HepG2 (cell line): ENCODE data around the gene AGPAT3. TPM values are rescaled to one million over a fixed set of nuclear protein-coding genes. Genes with fewer than 3 reads are reported as not detected.

Experiments
- AGO2 ChIP-seq: fragments of 200-400 bp; formaldehyde crosslinking; optimal IDR thresholded peaks from 2 replicates; pipeline ENCODE3; 2017; ENCODE audit warnings: mild to moderate bottlenecking, low read depth, low read length, moderate library complexity
- FOXO1 ChIP-seq: sonication (generic); formaldehyde crosslinking; IDR thresholded peaks from 2 replicates; pipeline ENCODE4 v1.4.0; 2020; ENCODE audit warnings: missing genetic modification reagents
- ISX ChIP-seq: sonication (generic); formaldehyde crosslinking; conservative IDR thresholded peaks from 2 replicates; pipeline ENCODE4 v1.5.0; 2020; ENCODE audit warnings: missing genetic modification reagents
- NR2F6 ChIP-seq, 2 experiments: IDR thresholded peaks; 2 replicates each; pipeline ENCODE4 v1.6.1; 2016; ENCODE audit warnings: antibody characterized with exemption in 1 of 2, mild to moderate bottlenecking in 1 of 2
- SATB2 ChIP-seq: sonication (generic); formaldehyde crosslinking; IDR thresholded peaks from 2 replicates; pipeline ENCODE4 v1.5.0; 2020; ENCODE audit warnings: missing genetic modification reagents
- SOX13 ChIP-seq, 3 experiments: fragments of 450-650 bp in 1 of 3; sonication (generic) in 1 of 3; formaldehyde crosslinking in 1 of 3; IDR thresholded peaks in 2 of 3; conservative IDR thresholded peaks in 1 of 3; 2 replicates each; pipeline versions ENCODE4 v1.5.0 to v1.6.1; 2016 to 2020; ENCODE audit warnings: antibody characterized with exemption in 1 of 3, mild to moderate bottlenecking in 1 of 3, missing compliant biosample characterization in 1 of 3, missing genetic modification reagents in 1 of 3, moderate library complexity in 1 of 3
- SOX5 ChIP-seq: IDR thresholded peaks from 2 replicates; pipeline ENCODE4 v1.6.1; 2016; ENCODE audit warnings: borderline replicate concordance
- SOX6 ChIP-seq, 2 experiments: fragments of 450-650 bp in 1 of 2; sonication (generic) in 1 of 2; formaldehyde crosslinking in 1 of 2; IDR thresholded peaks; 2 replicates each; pipeline versions ENCODE4 v1.4.0 to v1.6.1; 2017 to 2020; ENCODE audit warnings: antibody characterized with exemption in 1 of 2, mild to moderate bottlenecking in 1 of 2, missing genetic modification reagents in 1 of 2
- ZMYM4 ChIP-seq: sonication (generic); formaldehyde crosslinking; IDR thresholded peaks from 2 replicates; pipeline ENCODE4 v1.8.1; 2023; ENCODE audit warnings: mild to moderate bottlenecking, missing genetic modification reagents
- ZNF24 ChIP-seq: fragments of 450-650 bp; IDR thresholded peaks from 2 replicates; pipeline ENCODE4 v1.6.1; 2017; ENCODE audit warnings: antibody characterized with exemption, mild to moderate bottlenecking
- ZNF451 ChIP-seq: sonication (generic); formaldehyde crosslinking; IDR thresholded peaks from 2 replicates; pipeline ENCODE4 v1.5.0; 2020; ENCODE audit warnings: mild to moderate bottlenecking, missing genetic modification reagents
- ZNF614 ChIP-seq: IDR thresholded peaks from 2 replicates; pipeline ENCODE4 v1.6.1; 2018; ENCODE audit warnings: missing biosample characterization, missing genetic modification reagents, inconsistent platforms, borderline replicate concordance
- polyA plus RNA-seq, 8 experiments: library from polyadenylated mRNA; depleted of rRNA in 3 of 8; stranded (reverse) in 7 of 8; unstranded in 1 of 8; fragments of >200 nt; fragmentation: Illumina TruSeq in 4 of 8; extraction: Trizol in 4 of 8; gene quantifications; 2 replicates each; pipeline versions ENCODE4 v1.2.1 to v1.2.3, GENCODE V29; 2011 to 2016; ENCODE audit warnings: low read depth in 4 of 8, missing spikeins in 1 of 8, mixed read lengths in 1 of 8; ENCODE audit not compliant: insufficient read depth in 1 of 8
- total RNA-seq, 5 experiments: library from RNA; depleted of rRNA; stranded (reverse); fragments of >200 nt; fragmentation: Illumina TruSeq; extraction: Trizol; gene quantifications; 2 replicates each; pipeline ENCODE4 v1.2.3, GENCODE V29; 2016; ENCODE audit warnings: low read depth in 1 of 5
- TF ChIP-seq, protein P1 (sequence below): sonication (generic); formaldehyde crosslinking; IDR thresholded peaks from 2 replicates; pipeline ENCODE4 v1.5.0; 2020; ENCODE audit warnings: mild to moderate bottlenecking, missing genetic modification reagents

Gene AGPAT3
- total and polyA plus RNA-seq, 2 of the 13 experiments (the other 11 are each of a cell fraction or from before 2014, with no cell fraction given): 32.2 to 54.4 TPM

DNA sequence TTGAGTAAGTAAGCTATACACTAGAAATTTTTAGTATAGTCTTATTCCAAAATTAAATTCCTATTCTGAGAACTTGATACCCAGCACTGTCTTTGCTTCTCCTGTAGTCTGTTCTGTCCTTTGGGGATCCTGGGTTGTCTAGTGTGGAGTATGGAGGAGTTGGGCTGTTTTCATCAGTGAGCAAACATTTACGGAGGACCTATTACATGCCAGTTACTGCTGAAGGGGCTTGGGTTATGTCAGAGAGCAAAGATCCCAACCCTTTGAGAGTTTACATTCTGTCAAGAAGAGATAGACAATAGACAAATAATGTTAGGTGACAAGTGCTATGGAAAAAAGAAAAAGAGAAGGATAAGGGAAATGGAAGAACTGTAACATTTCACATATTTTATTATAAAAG, 156.0 kb downstream of the AGPAT3 start (continued):
- peak; percentile 42; the same call in 1 of the 2 replicates for TF ChIP-seq NR2F6 (IDR thresholded peaks at IDR 0.05)
- TF ChIP-seq NR2F6 (CRISPR knock-in tag; IDR thresholded peaks at IDR 0.05): peak; percentile 45; the same call in 1 of the 2 replicates
- TF ChIP-seq ZNF614 (CRISPR knock-in tag): peak; percentile 87
- TF ChIP-seq, protein P1, sequence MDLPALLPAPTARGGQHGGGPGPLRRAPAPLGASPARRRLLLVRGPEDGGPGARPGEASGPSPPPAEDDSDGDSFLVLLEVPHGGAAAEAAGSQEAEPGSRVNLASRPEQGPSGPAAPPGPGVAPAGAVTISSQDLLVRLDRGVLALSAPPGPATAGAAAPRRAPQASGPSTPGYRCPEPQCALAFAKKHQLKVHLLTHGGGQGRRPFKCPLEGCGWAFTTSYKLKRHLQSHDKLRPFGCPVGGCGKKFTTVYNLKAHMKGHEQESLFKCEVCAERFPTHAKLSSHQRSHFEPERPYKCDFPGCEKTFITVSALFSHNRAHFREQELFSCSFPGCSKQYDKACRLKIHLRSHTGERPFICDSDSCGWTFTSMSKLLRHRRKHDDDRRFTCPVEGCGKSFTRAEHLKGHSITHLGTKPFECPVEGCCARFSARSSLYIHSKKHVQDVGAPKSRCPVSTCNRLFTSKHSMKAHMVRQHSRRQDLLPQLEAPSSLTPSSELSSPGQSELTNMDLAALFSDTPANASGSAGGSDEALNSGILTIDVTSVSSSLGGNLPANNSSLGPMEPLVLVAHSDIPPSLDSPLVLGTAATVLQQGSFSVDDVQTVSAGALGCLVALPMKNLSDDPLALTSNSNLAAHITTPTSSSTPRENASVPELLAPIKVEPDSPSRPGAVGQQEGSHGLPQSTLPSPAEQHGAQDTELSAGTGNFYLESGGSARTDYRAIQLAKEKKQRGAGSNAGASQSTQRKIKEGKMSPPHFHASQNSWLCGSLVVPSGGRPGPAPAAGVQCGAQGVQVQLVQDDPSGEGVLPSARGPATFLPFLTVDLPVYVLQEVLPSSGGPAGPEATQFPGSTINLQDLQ (CRISPR knock-in tag): no peak
- no peak for TF ChIP-seq ZNF24
- no peak for TF ChIP-seq SOX6 (IDR thresholded peaks at IDR 0.05)
- peak; percentile 69 for TF ChIP-seq SOX6 (CRISPR knock-in tag; IDR thresholded peaks at IDR 0.05)
- TF ChIP-seq AGO2: no peak
- no peak for TF ChIP-seq ISX (CRISPR knock-in tag)
- no peak for TF ChIP-seq ZNF451 (CRISPR knock-in tag)
- TF ChIP-seq ZMYM4 (CRISPR knock-in tag): no peak
- TF ChIP-seq SOX13 (IDR thresholded peaks at IDR 0.05): no peak
- peak in 1 of 2 experiments; percentile 84; a peak in 2 of 4 replicates for TF ChIP-seq SOX13 (CRISPR knock-in tag; conservative IDR thresholded peaks at IDR 0.05 in 1 of 2, IDR thresholded peaks at IDR 0.05 in 1 of 2)
- peak; percentile 40; the same call in 1 of the 2 replicates for TF ChIP-seq FOXO1
- TF ChIP-seq SOX5 (CRISPR knock-in tag): peak; percentile 81
- no peak for TF ChIP-seq SATB2 (CRISPR knock-in tag)
- TF ChIP-seq, all 625 proteins: peak for 36
